Fibroblast of pulmonary artery (primary cell): ENCODE results near the gene MYH6.
"Not testable (repeated sequence)": the region's sequence is repeated elsewhere in the genome, so short reads cannot be mapped to it uniquely, and the experiment has no call there.

Experiments used
- DNase-seq: peaks from one replicate; pipeline ENCODE4 v3.0.0-alpha.2; 2010; ENCODE audit warnings: low read depth
- H3K4me3 ChIP-seq: replicated peaks from 2 replicates; pipeline ENCODE4 v1.5.1; 2011; ENCODE audit warnings: low read depth, mild to moderate bottlenecking, control low read depth, low read length, moderate library complexity
- CTCF ChIP-seq: IDR thresholded peaks from 2 replicates; pipeline ENCODE4 v1.5.1; 2011; ENCODE audit warnings: mild to moderate bottlenecking, control low read depth, low read length, inconsistent platforms; ENCODE audit errors: missing control alignments

Gene MYH6

GRCh38 chr14:23396126-23396525 is 11.9 kb downstream of the MYH6 start:
- H3K4me3 ChIP-seq, result no peak overlapping the region
- DNase-seq, result no peak
- TF ChIP-seq CTCF, result no peak

- DNase-seq, result no peak
- no peak overlapping the region for H3K4me3 ChIP-seq
- no peak for TF ChIP-seq CTCF
Measured at GRCh38 chr14:23392613-23393012, 15.5 kb downstream of the MYH6 start.

DNA sequence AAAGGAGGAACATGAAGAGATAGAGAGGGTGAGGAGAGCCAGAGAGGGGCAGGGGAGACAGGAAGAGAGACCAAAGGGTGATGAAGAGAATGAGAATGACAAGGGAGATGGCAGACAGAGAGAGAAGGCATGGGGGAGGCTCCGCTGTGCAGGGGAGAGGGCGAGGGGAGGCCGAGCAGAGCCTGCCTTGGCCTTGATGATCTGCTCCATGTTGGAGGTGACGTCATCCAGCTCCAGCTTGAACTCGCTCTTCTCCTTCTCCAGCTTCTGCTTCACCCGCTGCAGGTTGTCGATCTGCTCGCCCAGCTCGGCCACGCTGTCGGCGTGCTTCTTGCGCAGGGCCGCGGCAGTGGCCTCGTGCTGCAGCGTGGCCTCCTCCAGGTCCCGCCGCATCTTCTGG is 18.2 kb downstream of the MYH6 start:
- H3K4me3 ChIP-seq, DNase-seq: not testable (repeated sequence)

DNA sequence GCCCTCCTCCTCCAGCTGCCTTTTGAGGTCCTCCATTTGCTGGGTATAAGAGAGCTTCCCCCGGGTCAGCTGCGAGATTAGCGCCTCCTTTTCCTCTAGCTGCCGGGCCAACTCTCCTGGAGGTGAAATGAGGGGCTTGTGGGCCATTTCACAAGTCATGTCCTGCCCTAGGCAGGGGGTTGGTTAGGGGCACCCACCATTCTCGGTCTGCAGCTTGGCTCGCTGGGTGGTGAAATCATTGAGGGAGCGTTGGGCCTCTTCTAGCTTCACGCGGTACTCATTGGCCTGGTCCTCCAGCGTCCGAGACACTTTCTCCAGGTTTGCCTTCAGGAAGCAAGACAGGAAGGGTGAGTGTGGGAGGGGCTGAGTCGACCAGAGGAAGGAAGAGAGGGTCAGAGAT is 18.7 kb downstream of the MYH6 start:
- TF ChIP-seq CTCF, result no peak
- no peak for DNase-seq
- no peak overlapping the region for H3K4me3 ChIP-seq

DNA sequence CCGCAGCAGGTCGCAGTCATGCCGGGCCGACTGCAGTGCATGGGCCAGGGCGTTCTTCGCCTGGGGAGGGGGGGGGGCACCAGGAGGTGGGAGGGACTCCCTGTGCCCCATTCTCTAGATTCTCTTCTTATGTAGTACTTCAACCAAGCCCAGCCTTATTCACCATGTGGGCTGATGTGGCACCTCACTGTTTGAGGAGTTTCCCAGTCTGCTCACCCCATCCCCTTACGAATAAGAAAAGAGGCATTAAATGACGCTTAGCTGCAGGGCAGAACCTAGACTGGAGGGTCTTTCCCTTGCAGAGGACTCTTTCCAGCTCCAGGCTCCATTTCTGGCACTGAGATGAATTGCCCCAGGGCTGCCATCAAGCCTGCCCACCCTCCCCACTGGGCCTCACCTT is 19.1 kb downstream of the MYH6 start:
- H3K4me3 ChIP-seq, result no peak overlapping the region
- TF ChIP-seq CTCF, result no peak
- no peak for DNase-seq

DNA sequence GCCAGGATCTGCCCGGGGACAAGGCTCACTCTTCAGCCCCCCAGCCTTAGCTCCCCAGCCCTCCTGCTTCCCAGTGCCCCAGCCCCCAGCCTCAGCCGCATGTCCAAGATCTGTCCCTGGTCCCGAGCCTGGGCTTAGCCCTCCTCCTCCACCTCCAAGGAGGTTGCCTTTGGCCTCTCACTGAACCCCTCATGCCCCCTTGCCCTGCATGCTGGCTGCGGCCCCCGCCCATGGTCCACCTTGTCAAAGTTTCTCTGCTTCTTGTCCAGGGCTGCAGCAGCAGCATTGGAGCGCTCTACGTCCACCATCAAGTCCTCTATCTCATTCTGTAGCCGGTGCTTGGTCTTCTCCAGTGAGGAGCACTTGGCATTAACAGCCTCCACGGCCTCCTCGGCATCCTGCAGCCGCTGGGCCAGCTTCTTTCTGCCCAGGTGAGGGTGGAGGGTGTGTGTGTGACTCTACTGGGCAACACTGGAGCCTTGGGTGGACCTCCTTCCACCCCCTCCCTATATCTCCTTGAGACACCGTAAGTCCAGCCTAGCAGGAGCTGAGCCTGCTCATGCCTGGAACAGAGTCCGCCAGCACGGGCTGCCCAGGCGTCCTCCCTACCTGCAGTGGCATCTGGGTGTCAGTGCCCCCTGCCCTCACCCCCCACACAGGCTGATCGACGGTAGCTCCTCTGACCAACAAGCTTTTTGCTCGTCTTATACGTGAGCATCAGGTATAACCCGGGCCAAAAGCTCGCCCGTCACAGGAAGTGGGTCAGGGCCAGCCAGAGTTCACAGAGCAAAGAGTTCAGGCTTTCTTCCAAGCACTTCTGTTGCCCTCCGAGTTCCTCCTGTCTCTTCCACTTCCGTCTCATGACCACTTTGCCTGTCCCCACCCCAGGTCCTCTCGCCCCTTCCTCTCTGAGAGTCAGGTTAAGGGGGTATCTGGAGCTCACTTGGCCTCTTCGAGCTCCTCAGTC is 19.9 kb downstream of the MYH6 start:
- no peak for TF ChIP-seq CTCF
- DNase-seq, result no peak
- H3K4me3 ChIP-seq, result no peak overlapping the region

DNA sequence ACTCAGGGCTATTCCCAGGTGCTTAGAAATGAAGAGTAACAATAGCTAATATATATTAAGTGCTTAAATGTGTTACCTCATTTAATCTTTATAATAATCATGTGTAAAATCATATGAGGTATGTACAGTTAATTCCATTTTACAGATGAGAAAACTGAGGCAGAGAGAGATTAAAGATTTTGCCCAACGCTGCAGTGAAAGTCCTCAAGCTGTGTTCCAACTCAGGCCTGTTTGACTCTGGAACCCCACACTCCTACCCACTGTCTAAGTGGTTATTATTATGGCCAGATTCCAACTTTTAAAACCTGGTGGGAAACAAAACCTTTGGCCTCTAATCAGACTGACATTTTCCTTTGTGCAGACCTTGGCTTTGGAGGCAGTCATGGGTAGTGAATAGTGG is 21.1 kb downstream of the MYH6 start:
- DNase-seq, result no peak
- no peak for TF ChIP-seq CTCF
- H3K4me3 ChIP-seq, result no peak overlapping the region

- H3K4me3 ChIP-seq, DNase-seq: not testable (repeated sequence)
Measured at GRCh38 chr14:23386266-23386657, 21.8 kb downstream of the MYH6 start.
